Adipose tissue (tissue), 3 donors: Measurements from ENCODE around the gene GARIN5A. TPM values are rescaled to one million over a fixed set of nuclear protein-coding genes. Genes with fewer than 3 reads are reported as not detected.
"Not testable (repeated sequence)": the region's sequence is repeated elsewhere in the genome, so short reads cannot be mapped to it uniquely, and the experiment has no call there.

Source experiments
- H3K27ac ChIP-seq: one replicate; pipeline ENCODE4 v1.5.1; 2013; ENCODE audit warnings: low read depth, low read length
- WGBS, 3 donors: extraction: QIAGEN DNeasy Blood & Tissue Kit; methylation state at CpG; one replicate each; pipeline ENCODE4 v1.1.7; 2013; 5-methylcytosine and 5-hydroxymethylcytosine counted together
- polyA plus RNA-seq, 3 donors: library from polyadenylated mRNA; stranded (reverse); fragments of 200-250 nt; gene quantifications; one replicate each; pipeline ENCODE4 v1.2.3, GENCODE V29; 2013
- donor health status: healthy with polysubstance abuse.
- donor health status: Bipolar disorder and iron deficiency.
- donor health status: healthy.

Gene GARIN5A
- polyA plus RNA-seq, 3 donors: 0.68 to 2.7 (median 1.8) TPM

DNA sequence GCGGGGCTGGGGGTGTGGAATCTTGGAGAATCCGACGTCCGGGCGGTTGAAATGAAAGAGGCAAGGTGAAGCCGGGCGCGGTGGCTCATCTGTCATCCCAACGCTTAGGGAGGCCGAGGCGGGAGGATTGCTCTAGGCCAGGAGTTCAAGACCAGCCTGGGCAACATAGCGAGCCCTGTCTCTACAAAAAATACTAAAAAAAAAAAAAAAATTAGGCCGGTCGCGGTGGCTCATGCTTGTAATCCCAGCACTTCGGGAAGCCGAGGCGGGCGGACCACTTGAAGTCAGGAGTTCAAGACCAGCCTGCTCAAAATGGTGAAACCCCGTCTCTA lies 225 bp upstream of the GARIN5A start:
- 19 to 26% (median 20%) methylated on average over 20 of the region's 20 CpGs for WGBS, 3 donors
- no peak overlapping the region for H3K27ac ChIP-seq

DNA sequence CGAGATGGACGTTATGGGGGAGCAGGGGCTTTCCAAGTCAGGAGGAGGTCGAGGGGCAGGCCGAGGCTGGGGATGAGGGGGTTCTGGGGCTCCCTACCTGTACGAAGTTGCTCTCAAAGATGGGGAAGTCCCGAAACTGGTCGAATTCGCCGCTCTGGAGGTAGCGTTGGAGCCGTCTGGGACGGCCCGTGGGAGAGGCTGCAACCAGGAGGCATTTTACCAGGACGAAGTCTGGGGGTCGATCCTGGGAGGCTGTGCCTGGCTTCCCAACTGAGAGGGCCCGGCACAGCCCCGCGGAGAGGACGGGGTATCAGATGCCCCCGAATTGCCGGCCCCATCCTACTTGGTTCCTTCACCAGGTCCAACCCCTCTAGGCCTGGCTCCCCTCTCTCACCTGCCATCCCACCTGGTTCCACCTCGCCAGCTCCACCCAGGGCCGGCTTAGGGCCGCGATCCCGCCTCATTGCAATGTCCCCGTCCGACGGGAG lies 868 bp downstream of the GARIN5A start:
- H3K27ac ChIP-seq: no peak overlapping the region
- 66 to 77% (median 73%) methylated on average over 22 to 29 of the region's 29 CpGs for WGBS, 3 donors

DNA sequence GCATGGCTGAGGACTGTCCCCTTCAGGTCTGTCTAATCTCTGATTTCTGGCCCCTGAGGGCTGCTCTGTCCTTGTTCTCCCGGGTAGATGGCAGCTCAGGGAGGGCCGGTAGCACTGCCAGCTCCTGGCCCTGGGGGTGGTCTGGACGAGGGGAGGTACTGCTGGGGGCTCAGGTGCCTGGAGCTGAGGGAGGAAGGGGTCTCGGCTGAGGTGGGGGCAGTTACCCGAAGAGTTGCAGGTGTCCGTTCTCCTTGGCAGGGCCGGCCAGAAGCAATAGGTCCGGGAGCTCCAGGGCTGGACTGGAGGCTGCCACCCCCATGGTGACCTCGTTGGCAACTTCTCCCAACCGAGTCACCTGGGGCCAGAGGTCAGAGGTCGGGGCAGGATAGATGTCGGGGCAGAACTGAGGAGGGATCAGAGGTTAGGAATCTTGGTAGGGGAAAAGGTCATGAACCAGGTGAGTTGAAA lies 1.5 kb downstream of the GARIN5A start:
- WGBS, 3 donors: 73 to 82% (median 77%) methylated on average over 12 of the region's 12 CpGs

DNA sequence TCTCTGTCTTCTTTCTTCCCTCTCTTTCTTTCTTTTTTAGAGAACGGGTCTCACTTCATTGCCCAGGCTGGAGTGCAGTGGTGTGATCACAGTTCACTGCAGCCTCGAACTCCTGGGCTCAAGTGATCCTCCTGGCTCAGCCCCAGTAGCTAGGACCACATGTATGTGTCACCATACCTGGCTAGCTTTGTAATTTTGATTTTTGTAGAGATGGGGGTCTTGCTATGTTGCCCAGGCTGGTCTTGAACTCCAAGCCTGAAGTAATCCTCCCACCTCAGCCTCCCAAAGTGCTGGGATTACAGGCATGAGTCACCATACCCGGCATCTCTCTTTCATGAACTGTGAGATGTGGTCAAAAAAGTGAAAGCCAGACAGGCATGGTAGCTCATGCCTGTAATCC lies 3.3 kb downstream of the GARIN5A start:
- WGBS, 3 donors: 69 to 75% (median 74%) methylated on average over 3 of the region's 3 CpGs

More for the DNA sequence above, 1.5 kb downstream of the GARIN5A start:
- H3K27ac ChIP-seq: no peak overlapping the region

DNA sequence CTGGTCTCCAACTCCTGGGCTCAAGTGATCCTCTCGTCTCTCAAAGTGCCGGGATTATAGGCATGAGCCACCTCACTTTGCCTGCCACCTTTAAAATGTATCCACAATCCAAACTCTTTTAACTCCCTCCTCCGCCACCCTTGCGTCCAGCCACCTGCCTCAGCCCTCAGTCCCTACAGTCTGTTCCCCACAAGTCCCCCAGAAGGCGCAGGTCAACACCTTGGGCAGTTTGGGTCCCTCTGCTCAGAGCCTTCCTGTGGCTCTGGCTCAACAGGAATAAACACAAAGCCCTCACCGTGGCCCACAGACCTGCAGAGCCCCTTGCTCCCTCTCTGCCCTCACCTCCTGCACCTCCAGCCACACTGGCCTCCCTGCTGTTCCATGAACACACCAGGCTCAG lies 7.8 kb downstream of the GARIN5A start:
- WGBS, 3 donors: 86 to 90% (median 87%) methylated on average over 6 of the region's 6 CpGs
- H3K27ac ChIP-seq: no peak overlapping the region

More for the DNA sequence above, 3.3 kb downstream of the GARIN5A start:
- not testable (repeated sequence) for H3K27ac ChIP-seq

DNA sequence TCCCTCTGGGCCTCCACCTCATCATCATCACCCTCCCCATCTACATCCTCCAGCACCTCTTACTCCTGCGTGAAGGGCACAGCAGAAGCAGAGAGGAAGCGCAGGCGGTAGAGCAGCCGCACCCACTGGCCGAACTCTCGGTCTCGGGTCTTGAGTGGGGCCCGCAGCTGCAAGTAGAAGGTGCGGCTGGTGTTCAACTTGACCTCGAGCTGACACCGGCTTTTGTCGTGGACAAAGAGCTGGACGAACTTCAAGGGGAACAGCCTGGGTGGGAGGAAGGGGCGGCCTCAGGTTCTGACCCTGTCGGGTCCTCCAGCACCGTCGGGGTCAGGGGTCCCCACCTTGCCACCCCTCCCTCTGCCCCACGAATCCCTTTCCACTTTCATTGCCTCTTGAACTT lies 9.1 kb downstream of the GARIN5A start:
- WGBS, 3 donors: 72 to 81% (median 76%) methylated on average over 18 of the region's 18 CpGs
- no peak overlapping the region for H3K27ac ChIP-seq

DNA sequence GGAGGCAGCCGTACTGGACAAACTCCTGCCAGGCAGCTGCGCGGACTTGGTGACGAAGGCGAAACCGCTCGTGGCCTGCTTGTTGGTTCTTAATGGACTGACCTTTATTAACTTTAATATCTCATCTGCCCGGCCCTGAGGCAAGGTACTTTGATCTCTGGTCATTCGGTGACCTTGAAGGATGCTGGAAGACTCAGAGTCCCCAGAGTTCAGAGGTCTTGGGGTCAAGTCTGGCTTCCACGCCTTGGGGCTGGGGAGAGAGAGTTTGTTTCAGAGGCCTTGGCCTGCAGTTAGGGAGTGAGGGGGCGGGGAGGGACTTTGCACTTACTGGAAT lies 10.0 kb downstream of the GARIN5A start:
- WGBS, 3 donors: 77 to 86% (median 81%) methylated on average over 11 of the region's 11 CpGs
- no peak overlapping the region for H3K27ac ChIP-seq

DNA sequence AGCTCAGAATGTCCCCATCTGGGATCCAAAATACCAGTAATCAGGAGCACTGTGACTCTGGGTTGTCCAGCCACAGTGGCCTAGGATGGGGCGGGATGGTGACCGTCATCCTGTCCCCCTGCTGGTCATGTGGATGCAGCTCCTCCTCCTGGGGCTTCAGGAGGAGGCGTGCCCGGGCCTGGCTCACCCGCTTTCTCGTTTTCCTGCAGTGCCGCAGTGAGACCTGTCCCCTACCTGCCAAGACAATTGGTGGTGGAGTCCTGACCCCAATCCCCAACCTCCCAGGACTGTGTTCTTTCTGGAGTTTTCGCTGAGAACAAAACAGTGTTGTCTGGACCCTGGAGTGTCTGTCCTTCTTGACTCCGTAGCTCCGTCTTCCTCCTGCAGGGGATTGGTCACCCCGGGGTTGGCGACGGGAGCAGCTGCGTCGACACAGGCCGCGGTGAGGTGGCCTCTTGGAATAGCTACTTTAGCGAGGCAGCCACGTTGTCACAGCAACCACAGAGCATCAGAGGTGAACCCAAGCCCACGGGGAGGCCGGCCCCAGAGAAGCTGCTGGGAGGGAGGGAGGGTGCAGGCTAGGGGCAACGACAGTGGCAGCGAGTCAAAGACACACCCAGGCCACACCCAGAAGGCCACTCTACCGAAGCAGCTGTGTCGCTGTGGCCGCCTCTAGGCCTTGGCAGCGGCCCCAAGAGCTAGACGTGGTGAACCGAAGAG lies 10.5 kb downstream of the GARIN5A start:
- 53 to 57% (median 54%) methylated on average over 29 of the region's 29 CpGs for WGBS, 3 donors
- H3K27ac ChIP-seq: no peak overlapping the region

DNA sequence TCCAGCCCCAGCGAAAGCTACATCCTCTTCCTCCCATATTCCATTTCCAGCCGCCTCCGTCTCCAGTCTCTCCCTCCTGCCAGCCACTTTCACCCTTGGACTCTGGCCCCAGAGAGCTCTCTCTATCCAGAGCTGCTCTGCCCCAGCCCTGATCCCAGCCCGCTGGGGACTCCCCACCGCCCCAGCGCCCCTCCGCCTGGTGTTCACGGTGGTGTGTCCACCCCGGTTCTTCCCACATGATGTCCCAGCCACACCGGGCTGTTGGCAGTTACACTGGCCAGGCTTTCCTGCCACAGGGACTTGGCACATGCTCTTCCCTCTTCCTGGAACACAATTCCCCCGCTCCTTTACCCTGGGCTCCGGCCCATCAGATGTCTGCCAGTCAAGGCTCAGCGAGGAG lies 11.6 kb downstream of the GARIN5A start:
- H3K27ac ChIP-seq: no peak overlapping the region
- 84 to 88% (median 84%) methylated on average over 13 of the region's 13 CpGs for WGBS, 3 donors

DNA sequence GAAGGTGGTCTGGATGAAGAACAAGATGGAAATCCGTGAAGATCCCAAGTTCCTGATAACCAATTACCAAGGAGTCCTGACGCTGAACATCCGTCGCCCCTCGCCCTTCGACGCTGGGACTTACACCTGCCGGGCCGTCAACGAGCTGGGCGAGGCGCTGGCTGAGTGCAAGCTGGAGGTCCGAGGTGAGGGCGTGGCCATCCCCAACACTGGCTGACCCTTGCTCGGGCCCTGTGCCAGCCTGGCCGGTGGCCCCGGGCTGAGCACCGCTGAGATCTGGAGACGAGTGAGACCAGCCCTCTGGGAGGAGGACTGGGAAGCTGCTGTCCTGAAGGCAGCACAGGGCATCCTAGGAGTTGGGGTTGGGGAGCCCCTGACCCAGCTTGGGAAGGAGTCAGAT lies 12.3 kb downstream of the GARIN5A start:
- H3K27ac ChIP-seq: no peak overlapping the region
- WGBS, 3 donors: 72 to 84% (median 80%) methylated on average over 18 to 19 of the region's 19 CpGs

DNA sequence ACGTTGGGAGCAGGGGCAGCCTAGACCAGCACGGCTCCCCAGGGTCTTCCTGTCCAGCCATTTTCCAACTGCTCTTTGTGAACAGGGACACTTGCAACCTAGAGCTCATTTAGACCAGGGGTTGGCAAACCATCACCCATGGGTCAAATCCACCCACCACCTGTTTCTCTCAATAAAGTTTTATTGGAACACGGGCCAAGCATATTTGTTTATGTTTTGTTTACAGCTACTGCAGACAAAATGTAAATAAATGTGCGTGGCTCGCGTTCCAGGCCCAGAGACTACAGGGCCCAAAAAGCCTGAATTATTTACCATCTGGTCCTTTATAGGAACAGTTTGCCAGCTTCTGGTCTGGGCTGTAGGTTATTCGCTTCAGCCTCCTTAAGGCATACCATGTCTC lies 13.7 kb downstream of the GARIN5A start:
- WGBS, 3 donors: 68 to 74% (median 73%) methylated on average over 7 of the region's 7 CpGs

DNA sequence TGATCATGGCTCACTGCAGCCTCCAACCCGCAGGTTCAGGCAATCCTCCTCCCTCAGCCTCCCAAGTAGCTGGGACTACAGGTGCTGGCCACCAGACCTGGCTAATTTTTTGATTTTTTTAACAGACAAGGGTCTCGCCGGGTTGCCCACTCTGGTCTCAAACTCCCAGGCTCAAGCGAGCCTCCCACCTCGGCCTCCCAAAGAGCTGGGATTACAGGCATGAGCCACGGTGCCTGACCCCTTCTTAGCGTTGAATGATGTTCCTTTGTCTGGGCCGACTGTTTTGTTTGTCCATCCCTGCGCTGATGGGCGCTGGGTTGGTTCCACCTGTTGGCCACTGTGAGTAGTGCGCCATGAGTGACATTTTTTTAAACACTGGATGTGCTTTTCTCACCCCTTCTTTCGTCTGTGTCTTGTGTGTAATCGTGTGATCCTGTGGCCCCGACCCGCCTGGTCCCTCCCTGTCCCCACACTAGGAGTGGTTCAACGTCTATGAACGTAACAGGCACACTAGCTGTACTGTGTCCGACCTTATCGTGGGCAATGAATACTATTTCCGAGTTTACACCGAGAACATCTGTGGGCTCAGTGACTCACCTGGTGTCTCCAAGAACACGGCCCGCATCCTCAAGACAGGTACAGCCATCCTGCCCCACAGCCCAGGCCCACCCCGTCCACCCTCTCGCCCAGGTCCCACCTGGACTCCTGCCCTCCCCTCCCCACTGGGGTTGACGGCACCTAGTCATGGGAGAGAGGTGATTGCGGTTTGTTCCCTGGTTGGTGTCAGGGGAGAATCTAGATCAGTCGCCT lies 15.4 kb downstream of the GARIN5A start:
- H3K27ac ChIP-seq: no peak overlapping the region
- WGBS, 3 donors: 29 to 34% (median 31%) methylated on average over 28 of the region's 28 CpGs

More for the DNA sequence above, 13.7 kb downstream of the GARIN5A start:
- H3K27ac ChIP-seq: no peak overlapping the region

DNA sequence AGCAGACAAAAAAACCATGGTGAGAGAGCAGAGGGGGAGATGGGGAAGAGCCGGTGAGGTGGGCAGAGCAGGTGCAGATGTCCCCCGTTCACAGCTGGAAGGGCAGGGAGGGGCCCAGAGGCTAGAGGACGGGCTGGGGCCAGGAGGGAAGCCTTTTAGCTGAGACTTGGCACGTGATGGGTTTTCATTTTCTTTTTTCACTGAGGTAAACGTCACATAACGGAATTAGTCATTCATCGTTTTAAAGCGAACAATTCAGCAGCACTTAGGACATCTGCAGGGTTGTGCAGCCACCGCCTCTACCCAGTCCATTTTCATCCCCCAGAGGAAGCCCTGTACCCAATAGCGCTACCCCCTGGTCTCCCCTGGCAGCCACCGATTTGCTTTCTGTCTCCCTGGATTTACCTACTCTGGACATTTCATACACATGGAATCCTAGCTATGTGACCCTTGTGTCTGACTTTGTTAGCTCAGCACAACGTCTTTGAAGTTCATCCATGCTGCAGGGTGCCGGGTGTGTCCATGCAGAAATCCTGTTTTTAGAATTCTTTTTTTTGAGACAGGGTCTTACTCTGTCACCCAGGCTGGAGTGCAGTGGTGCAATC lies 16.4 kb downstream of the GARIN5A start:
- H3K27ac ChIP-seq: no peak overlapping the region
- 25 to 40% (median 32%) methylated on average over 13 of the region's 13 CpGs for WGBS, 3 donors

DNA sequence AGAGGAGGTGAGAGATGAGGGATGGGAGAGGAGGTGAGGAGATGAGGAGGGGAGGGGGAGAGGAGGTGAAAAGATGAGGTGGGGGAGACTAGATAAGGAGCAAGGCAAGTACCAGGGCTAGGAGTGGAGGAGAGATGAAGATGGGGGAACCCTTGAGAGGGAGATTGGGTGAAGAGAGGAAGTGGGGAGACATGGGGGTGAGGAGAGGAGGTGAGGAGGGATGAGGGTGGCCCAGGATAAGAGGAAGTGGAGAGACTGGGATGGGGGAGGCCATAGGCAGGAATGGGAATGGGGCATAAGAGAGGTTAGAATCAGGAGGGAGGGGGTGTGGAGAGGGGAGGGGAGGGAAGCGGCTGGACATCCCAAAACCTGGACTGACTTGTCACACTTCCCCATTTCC lies 17.0 kb downstream of the GARIN5A start:
- no peak overlapping the region for H3K27ac ChIP-seq
- WGBS, 3 donors: 11 to 61% (median 33%) methylated on average over 1 of the region's 1 CpG

DNA sequence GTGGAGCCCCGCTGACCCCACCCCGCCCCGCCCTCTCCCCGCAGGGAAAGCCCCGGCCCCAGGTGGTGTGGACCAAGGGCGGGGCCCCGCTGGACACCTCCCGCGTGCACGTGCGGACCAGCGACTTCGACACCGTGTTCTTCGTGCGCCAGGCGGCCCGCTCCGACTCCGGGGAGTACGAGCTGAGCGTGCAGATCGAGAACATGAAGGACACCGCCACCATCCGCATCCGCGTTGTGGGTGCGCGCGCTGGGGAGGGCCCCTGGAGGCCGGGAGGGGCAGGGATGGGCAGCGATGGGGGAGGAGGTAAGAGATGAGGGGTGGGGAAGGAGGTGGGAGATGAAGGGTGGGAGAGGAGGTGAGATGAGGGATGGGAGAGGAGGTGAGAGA lies 17.6 kb downstream of the GARIN5A start:
- H3K27ac ChIP-seq: no peak overlapping the region
- WGBS, 3 donors: 43 to 71% (median 66%) methylated on average over 31 to 32 of the region's 32 CpGs

DNA sequence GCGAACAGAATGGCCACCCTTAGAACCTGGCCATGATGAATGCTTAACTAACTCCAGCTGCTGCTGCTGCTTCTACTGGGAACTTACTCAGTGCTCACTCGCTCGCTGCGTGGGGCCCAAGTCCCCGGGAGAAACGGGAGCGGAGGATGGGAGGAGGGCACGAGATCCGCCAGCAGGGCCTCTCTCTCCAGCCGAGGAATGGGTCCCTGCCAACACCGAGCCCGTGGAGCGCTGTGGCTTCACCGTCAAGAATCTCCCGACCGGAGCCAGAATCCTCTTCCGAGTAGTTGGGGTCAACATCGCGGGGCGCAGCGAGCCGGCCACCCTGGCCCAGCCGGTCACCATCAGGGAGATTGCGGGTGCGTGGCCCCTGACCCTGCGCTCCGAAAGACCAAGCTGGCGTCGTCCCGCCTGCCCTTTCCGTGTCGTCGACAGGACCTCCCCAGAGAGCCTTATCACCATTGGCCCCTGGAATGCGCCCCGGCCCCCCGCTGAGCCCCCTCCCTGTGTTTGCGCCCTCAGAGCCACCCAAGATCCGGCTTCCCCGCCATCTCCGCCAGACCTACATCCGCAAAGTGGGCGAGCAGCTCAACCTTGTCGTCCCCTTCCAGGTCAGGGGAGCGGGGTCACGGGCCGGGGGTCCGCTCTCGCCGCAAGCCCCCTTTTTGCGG lies 18.1 kb downstream of the GARIN5A start:
- 34 to 46% (median 45%) methylated on average over 50 of the region's 50 CpGs for WGBS, 3 donors
- no peak overlapping the region for H3K27ac ChIP-seq

DNA sequence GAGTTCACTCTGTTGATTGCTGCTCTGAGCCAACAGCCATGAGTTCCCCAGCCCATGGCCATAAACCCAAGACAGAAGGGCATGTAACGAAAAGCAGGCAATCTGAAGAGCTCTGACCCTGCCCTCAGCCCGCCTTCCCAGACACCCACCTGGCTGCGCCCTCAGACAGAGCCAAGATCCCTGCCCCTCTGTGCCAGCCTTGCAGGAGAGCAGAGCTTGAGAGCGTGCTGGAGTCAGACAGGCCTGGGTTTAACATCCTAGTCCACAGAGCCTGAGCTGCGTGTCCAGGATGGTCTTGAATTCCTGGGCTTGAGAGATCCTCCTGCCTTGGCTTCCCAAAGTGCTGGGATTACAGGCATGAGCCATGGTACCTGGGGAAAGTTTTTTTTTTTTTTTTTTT lies 19.3 kb downstream of the GARIN5A start:
- 79 to 85% (median 84%) methylated on average over 5 of the region's 5 CpGs for WGBS, 3 donors

DNA sequence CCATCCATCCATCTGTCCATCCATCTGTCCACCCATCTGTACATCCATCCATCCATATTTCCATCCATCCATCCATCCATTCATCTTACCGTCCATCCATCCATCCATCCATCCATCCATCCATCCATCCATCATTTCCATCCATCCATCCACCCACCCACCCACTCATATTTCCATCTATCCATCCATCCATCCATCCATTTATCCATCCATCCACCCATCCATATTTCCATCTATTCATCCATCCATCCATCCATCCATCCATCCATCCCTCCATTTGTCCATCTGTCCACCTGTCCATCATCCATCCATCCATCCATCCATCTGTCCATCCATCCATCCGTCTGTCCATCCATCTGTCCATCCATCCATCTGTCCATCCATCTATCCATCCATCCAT lies 20.7 kb downstream of the GARIN5A start:
- WGBS, 3 donors: 79 to 82% (median 80%) methylated on average over 2 of the region's 2 CpGs
- no peak overlapping the region for H3K27ac ChIP-seq

More for the DNA sequence above, 19.3 kb downstream of the GARIN5A start:
- H3K27ac ChIP-seq: no peak overlapping the region

DNA sequence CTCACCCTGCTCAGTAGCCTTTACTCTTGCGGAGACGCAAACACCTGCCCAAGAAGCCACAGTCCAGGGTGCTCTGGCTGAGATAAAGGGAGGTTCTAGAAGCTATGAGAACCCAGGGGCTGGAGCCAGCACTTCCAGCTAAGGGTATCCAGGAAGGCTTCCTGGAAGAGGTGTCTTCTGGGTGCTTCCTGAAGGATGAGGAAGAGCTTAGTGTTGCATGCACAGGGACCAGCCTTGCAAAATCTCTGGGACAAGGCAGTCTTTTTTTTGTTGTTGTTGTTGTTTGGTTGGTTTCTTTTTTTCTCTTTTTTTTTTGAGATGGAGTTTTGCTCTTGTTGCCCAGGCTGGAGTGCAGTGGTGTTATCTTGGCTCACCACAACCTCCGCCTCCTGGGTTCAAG lies 23.4 kb downstream of the GARIN5A start:
- H3K27ac ChIP-seq: no peak overlapping the region
- WGBS, 3 donors: 92 to 98% (median 96%) methylated on average over 3 of the region's 3 CpGs
